ENCODE results near the gene PTTG1IP.

PTTG1IP gene

GRCh38 chr21:44894687-44895302 lies 21.3 kb upstream of the PTTG1IP start:
- no peak for DNase-seq

GRCh38 chr21:44893948-44894656 lies 20.6 kb upstream of the PTTG1IP start:
- no peak for DNase-seq

GRCh38 chr21:44893278-44893556 lies 19.7 kb upstream of the PTTG1IP start:
- no peak for DNase-seq

- peak; percentile 1 to 22 for DNase-seq
Measured at GRCh38 chr21:44892536-44893277, 19.2 kb upstream of the PTTG1IP start.

- DNase-seq: no peak
Measured at GRCh38 chr21:44892095-44892494, 18.6 kb upstream of the PTTG1IP start.

- no peak for DNase-seq
Measured at GRCh38 chr21:44891631-44892031, 18.1 kb upstream of the PTTG1IP start.

GRCh38 chr21:44890961-44891541 lies 17.6 kb upstream of the PTTG1IP start:
- no peak for DNase-seq

- DNase-seq: no peak
Measured at GRCh38 chr21:44890338-44890931, 16.9 kb upstream of the PTTG1IP start.

- DNase-seq: no peak
Measured at GRCh38 chr21:44889625-44890337, 16.3 kb upstream of the PTTG1IP start.

- no peak for DNase-seq
Measured at GRCh38 chr21:44888581-44889550, 15.4 kb upstream of the PTTG1IP start.

- no peak for DNase-seq
Measured at GRCh38 chr21:44887807-44888580, 14.5 kb upstream of the PTTG1IP start.

- DNase-seq: no peak
Measured at GRCh38 chr21:44887126-44887806, 13.8 kb upstream of the PTTG1IP start.

GRCh38 chr21:44886113-44887075 lies 12.9 kb upstream of the PTTG1IP start:
- DNase-seq: no peak

- DNase-seq: no peak
Measured at GRCh38 chr21:44885615-44886014, 12.1 kb upstream of the PTTG1IP start.

GRCh38 chr21:44884097-44884496 lies 10.6 kb upstream of the PTTG1IP start:
- DNase-seq: no peak

GRCh38 chr21:44883250-44883649 lies 9.8 kb upstream of the PTTG1IP start:
- DNase-seq: no peak

GRCh38 chr21:44881198-44881872 lies 7.8 kb upstream of the PTTG1IP start:
- no peak for DNase-seq

Measured in NCI-H2081 (cell line).